GM23338 (cell line): Measurements from ENCODE around the gene NACA2. TPM values are rescaled to one million over a fixed set of nuclear protein-coding genes. Genes with fewer than 3 reads are reported as not detected.

Experiments
- ATAC-seq: fragments of 200-7000 bp; cut with Tn5 transposase; 3 replicates; pipeline ENCODE4 v1.9.1; 2020
- DNase-seq: peaks from one replicate; pipeline ENCODE4 v3.0.0-alpha.2; 2015; ENCODE audit warnings: low spot score
- H2AFZ ChIP-seq: fragments of 200-600 bp; sonication (generic); 2 replicates; pipeline ENCODE4 v1.8.0; 2016; ENCODE audit warnings: antibody characterized with exemption, mild to moderate bottlenecking, moderate library complexity
- H3F3A ChIP-seq: fragments of 200-600 bp; sonication (generic); replicated peaks from 2 replicates; pipeline ENCODE4 v1.8.0; 2017; ENCODE audit warnings: antibody characterized with exemption, mixed run types, low read depth
- H3K27ac ChIP-seq: fragments of 200-600 bp; sonication (generic); 2 replicates; pipeline ENCODE4 v1.6.1; 2016; ENCODE audit warnings: low read depth
- H3K27me3 ChIP-seq: fragments of 200-600 bp; sonication (generic); 2 replicates; pipeline ENCODE4 v1.8.0; 2016; ENCODE audit warnings: mild to moderate bottlenecking, mixed run types, moderate library complexity; ENCODE audit not compliant: insufficient read depth
- H3K36me3 ChIP-seq: fragments of 200-600 bp; sonication (generic); 2 replicates; pipeline ENCODE4 v1.8.0; 2016; ENCODE audit warnings: mild to moderate bottlenecking; ENCODE audit not compliant: insufficient read depth
- H3K4me1 ChIP-seq: fragments of 200-600 bp; sonication (generic); 2 replicates; pipeline ENCODE4 v1.8.0; 2016; ENCODE audit warnings: mild to moderate bottlenecking, moderate library complexity; ENCODE audit not compliant: insufficient read depth
- H3K4me2 ChIP-seq: fragments of 200-600 bp; sonication (generic); 2 replicates; pipeline ENCODE4 v1.7.1; 2017; ENCODE audit warnings: mixed run types
- H3K4me3 ChIP-seq: fragments of 200-600 bp; sonication (generic); 2 replicates; pipeline ENCODE4 v1.6.1; 2016; ENCODE audit warnings: mixed run types
- H3K79me2 ChIP-seq: fragments of 200-600 bp; sonication (generic); replicated peaks from 2 replicates; pipeline ENCODE4 v1.8.0; 2017; ENCODE audit warnings: mild to moderate bottlenecking; ENCODE audit not compliant: insufficient read depth
- H3K9me2 ChIP-seq: fragments of 200-600 bp; sonication (generic); 2 replicates; pipeline ENCODE4 v1.8.0; 2017; ENCODE audit not compliant: insufficient read depth
- H4K20me1 ChIP-seq: fragments of 200-600 bp; sonication (generic); replicated peaks from 2 replicates; pipeline ENCODE4 v1.8.0; 2017; ENCODE audit warnings: mild to moderate bottlenecking; ENCODE audit not compliant: insufficient read depth
- H3K27ac Mint-ChIP-seq: 2 replicates; pipeline ENCODE4 v1.8.0; 2020; ENCODE audit warnings: inconsistent platforms, mild to moderate bottlenecking, moderate library complexity, mixed read lengths
- H3K27me3 Mint-ChIP-seq: 3 replicates; pipeline ENCODE4 v1.8.0; 2022; ENCODE audit warnings: low read depth, mild to moderate bottlenecking, moderate library complexity, mixed read lengths, inconsistent platforms; ENCODE audit not compliant: insufficient read depth, poor library complexity
- H3K36me3 Mint-ChIP-seq: 3 replicates; pipeline ENCODE4 v1.8.0; 2021; ENCODE audit warnings: low read depth, mild to moderate bottlenecking, inconsistent platforms, moderate library complexity, mixed read lengths
- H3K4me1 Mint-ChIP-seq: 3 replicates; pipeline ENCODE4 v1.8.0; 2020; ENCODE audit warnings: mild to moderate bottlenecking, inconsistent platforms, mixed read lengths
- H3K4me3 Mint-ChIP-seq: 3 replicates; pipeline ENCODE4 v1.8.0; 2021; ENCODE audit warnings: moderate library complexity, mild to moderate bottlenecking, inconsistent platforms, mixed read lengths
- H3K9me3 Mint-ChIP-seq: 3 replicates; pipeline ENCODE4 v1.8.0; 2020; ENCODE audit warnings: moderate library complexity, mild to moderate bottlenecking, inconsistent platforms, mixed read lengths
- CREB1 ChIP-seq: fragments of 250-450 bp; sonication (Bioruptor Pico); IDR thresholded peaks from 2 replicates; pipeline ENCODE4 v1.5.0; 2020; ENCODE audit warnings: low read depth, mild to moderate bottlenecking, moderate library complexity
- EZH2phosphoT487 ChIP-seq: fragments of 200-600 bp; sonication (generic); IDR thresholded peaks from one replicate; pipeline ENCODE4 v1.8.1; 2018; ENCODE audit warnings: antibody characterized with exemption; ENCODE audit not compliant: unreplicated experiment
- JUNB ChIP-seq: IDR thresholded peaks from one replicate; pipeline ENCODE4 v1.6.1; 2016; ENCODE audit warnings: antibody characterized with exemption; ENCODE audit not compliant: unreplicated experiment
- NANOG ChIP-seq: IDR thresholded peaks from 2 replicates; pipeline ENCODE4 v1.6.1; 2016; ENCODE audit warnings: antibody characterized with exemption, borderline replicate concordance
- POLR2AphosphoS5 ChIP-seq: IDR thresholded peaks from 2 replicates; pipeline ENCODE4 v1.6.1; 2016; ENCODE audit warnings: antibody characterized with exemption, low read depth
- STAT1 ChIP-seq: IDR thresholded peaks from one replicate; pipeline ENCODE4 v1.6.1; 2016; ENCODE audit warnings: antibody characterized with exemption; ENCODE audit not compliant: unreplicated experiment
- ZNF114 ChIP-seq: fragments of 250-450 bp; sonication (Bioruptor Pico); IDR thresholded peaks from 2 replicates; pipeline ENCODE4 v1.5.0; 2020; ENCODE audit warnings: mild to moderate bottlenecking, moderate library complexity
- ZNF331 ChIP-seq: fragments of 250-450 bp; sonication (Bioruptor Pico); IDR thresholded peaks from 2 replicates; pipeline ENCODE4 v1.5.0; 2020; ENCODE audit warnings: low read depth, mild to moderate bottlenecking, moderate library complexity
- polyA plus RNA-seq: library from polyadenylated mRNA; unstranded; fragments of >200 nt; fragmentation: Nextera tagmentation; extraction: Ambion mirVana; gene quantifications from 2 replicates; pipeline ENCODE4 v1.2.1, GENCODE V29; 2016
- total RNA-seq: library from RNA; depleted of rRNA; stranded (reverse); fragments of >200 nt; shearing (Covaris generic); gene quantifications from 2 replicates; pipeline ENCODE4 v1.2.3, GENCODE V29; 2014
- TF ChIP-seq, protein P1 (sequence below), 2 experiments: fragments of 200-600 bp in 1 of 2; sonication (generic) in 1 of 2; conservative IDR thresholded peaks; 2 replicates each; pipeline versions ENCODE4 v1.5.1 to v1.6.1; 2016 to 2017; ENCODE audit warnings: antibody characterized with exemption in 2 of 2, low read depth in 2 of 2, mild to moderate bottlenecking in 2 of 2, moderate library complexity in 1 of 2
- TF ChIP-seq, protein P2 (sequence below): IDR thresholded peaks from 2 replicates; pipeline ENCODE4 v1.6.1; 2016; ENCODE audit warnings: antibody characterized with exemption
- TF ChIP-seq, protein P3 (sequence below): fragments of 250-450 bp; sonication (Bioruptor Pico); IDR thresholded peaks from 2 replicates; pipeline ENCODE4 v1.5.0; 2020; ENCODE audit warnings: mild to moderate bottlenecking, moderate library complexity

NACA2 gene
- total and polyA plus RNA-seq, 2 experiments from 2014 or later = 0.65 TPM; not detected in 1

DNA sequence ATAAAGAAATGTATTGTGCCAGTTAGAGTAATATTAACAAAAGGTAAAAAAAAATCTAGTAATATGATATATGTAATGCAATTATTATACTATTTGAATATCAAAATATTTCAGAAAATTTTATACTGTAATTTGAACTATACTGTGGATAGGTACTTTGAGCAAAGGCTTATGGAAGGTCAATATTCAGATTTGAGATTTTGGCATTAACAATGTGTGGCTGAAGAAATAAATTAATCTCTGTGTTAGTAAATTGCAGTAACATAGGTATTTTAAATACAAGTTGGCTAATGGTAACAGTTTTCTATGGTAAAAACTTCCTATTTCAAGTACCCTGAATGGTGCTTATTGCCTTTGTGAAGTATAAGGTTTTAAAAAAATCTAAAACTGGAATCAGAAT lies 23.2 kb upstream of the NACA2 start (continued):
- TF ChIP-seq ZNF114 (no peak), JUNB (no peak), NANOG (no peak), CREB1 (no peak)
- TF ChIP-seq, protein P1, sequence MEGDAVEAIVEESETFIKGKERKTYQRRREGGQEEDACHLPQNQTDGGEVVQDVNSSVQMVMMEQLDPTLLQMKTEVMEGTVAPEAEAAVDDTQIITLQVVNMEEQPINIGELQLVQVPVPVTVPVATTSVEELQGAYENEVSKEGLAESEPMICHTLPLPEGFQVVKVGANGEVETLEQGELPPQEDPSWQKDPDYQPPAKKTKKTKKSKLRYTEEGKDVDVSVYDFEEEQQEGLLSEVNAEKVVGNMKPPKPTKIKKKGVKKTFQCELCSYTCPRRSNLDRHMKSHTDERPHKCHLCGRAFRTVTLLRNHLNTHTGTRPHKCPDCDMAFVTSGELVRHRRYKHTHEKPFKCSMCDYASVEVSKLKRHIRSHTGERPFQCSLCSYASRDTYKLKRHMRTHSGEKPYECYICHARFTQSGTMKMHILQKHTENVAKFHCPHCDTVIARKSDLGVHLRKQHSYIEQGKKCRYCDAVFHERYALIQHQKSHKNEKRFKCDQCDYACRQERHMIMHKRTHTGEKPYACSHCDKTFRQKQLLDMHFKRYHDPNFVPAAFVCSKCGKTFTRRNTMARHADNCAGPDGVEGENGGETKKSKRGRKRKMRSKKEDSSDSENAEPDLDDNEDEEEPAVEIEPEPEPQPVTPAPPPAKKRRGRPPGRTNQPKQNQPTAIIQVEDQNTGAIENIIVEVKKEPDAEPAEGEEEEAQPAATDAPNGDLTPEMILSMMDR (conservative IDR thresholded peaks at IDR 0.05; ENCODE audit: low read depth in 2 of 2) = no peak
- TF ChIP-seq, protein P2, sequence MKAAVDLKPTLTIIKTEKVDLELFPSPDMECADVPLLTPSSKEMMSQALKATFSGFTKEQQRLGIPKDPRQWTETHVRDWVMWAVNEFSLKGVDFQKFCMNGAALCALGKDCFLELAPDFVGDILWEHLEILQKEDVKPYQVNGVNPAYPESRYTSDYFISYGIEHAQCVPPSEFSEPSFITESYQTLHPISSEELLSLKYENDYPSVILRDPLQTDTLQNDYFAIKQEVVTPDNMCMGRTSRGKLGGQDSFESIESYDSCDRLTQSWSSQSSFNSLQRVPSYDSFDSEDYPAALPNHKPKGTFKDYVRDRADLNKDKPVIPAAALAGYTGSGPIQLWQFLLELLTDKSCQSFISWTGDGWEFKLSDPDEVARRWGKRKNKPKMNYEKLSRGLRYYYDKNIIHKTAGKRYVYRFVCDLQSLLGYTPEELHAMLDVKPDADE = no peak

DNA sequence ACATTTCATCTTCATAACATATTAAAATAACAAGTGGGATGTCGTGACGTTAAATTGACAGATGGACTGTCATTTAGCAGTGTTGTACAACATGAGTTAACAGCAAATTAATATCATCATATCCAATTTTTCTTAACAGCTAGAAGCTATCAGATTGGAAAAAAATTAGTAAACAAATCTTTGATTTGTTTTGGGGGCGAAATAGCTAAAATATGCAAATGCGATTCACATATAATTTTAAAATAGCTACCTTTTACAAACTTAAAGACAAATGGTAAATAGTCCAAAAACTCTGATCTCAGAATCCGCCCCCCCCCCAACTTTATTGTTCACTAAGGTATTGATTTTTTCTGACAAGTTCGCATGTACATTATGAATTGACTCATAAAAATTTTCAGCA lies 20.3 kb upstream of the NACA2 start:
- H3K4me2 ChIP-seq = no peak overlapping the region
- no peaks in the 10 kb centered on the region for H3K9me2 ChIP-seq
- no peak for DNase-seq
- Mint-ChIP-seq H3K27ac (no peak overlapping the region), H3K9me3 (peaks cover 7% of the 10 kb centered on the region; the same call in 2 of the 3 replicates), H3K4me1 (peaks cover 9% of the 10 kb centered on the region), H3K36me3 (peaks cover 9% of the 10 kb centered on the region; the same call in 2 of the 3 replicates), H3K4me3 (no peak overlapping the region), H3K27me3 (no peaks in the 10 kb centered on the region)
- H3F3A ChIP-seq = no peaks in the 10 kb centered on the region
- H3K4me1 ChIP-seq = no peaks in the 10 kb centered on the region
- H3K27me3 ChIP-seq = no peaks in the 10 kb centered on the region
- H3K79me2 ChIP-seq = no peaks in the 10 kb centered on the region
- H3K36me3 ChIP-seq = no peaks in the 10 kb centered on the region
- TF ChIP-seq STAT1 = no peak
- TF ChIP-seq, protein P3, sequence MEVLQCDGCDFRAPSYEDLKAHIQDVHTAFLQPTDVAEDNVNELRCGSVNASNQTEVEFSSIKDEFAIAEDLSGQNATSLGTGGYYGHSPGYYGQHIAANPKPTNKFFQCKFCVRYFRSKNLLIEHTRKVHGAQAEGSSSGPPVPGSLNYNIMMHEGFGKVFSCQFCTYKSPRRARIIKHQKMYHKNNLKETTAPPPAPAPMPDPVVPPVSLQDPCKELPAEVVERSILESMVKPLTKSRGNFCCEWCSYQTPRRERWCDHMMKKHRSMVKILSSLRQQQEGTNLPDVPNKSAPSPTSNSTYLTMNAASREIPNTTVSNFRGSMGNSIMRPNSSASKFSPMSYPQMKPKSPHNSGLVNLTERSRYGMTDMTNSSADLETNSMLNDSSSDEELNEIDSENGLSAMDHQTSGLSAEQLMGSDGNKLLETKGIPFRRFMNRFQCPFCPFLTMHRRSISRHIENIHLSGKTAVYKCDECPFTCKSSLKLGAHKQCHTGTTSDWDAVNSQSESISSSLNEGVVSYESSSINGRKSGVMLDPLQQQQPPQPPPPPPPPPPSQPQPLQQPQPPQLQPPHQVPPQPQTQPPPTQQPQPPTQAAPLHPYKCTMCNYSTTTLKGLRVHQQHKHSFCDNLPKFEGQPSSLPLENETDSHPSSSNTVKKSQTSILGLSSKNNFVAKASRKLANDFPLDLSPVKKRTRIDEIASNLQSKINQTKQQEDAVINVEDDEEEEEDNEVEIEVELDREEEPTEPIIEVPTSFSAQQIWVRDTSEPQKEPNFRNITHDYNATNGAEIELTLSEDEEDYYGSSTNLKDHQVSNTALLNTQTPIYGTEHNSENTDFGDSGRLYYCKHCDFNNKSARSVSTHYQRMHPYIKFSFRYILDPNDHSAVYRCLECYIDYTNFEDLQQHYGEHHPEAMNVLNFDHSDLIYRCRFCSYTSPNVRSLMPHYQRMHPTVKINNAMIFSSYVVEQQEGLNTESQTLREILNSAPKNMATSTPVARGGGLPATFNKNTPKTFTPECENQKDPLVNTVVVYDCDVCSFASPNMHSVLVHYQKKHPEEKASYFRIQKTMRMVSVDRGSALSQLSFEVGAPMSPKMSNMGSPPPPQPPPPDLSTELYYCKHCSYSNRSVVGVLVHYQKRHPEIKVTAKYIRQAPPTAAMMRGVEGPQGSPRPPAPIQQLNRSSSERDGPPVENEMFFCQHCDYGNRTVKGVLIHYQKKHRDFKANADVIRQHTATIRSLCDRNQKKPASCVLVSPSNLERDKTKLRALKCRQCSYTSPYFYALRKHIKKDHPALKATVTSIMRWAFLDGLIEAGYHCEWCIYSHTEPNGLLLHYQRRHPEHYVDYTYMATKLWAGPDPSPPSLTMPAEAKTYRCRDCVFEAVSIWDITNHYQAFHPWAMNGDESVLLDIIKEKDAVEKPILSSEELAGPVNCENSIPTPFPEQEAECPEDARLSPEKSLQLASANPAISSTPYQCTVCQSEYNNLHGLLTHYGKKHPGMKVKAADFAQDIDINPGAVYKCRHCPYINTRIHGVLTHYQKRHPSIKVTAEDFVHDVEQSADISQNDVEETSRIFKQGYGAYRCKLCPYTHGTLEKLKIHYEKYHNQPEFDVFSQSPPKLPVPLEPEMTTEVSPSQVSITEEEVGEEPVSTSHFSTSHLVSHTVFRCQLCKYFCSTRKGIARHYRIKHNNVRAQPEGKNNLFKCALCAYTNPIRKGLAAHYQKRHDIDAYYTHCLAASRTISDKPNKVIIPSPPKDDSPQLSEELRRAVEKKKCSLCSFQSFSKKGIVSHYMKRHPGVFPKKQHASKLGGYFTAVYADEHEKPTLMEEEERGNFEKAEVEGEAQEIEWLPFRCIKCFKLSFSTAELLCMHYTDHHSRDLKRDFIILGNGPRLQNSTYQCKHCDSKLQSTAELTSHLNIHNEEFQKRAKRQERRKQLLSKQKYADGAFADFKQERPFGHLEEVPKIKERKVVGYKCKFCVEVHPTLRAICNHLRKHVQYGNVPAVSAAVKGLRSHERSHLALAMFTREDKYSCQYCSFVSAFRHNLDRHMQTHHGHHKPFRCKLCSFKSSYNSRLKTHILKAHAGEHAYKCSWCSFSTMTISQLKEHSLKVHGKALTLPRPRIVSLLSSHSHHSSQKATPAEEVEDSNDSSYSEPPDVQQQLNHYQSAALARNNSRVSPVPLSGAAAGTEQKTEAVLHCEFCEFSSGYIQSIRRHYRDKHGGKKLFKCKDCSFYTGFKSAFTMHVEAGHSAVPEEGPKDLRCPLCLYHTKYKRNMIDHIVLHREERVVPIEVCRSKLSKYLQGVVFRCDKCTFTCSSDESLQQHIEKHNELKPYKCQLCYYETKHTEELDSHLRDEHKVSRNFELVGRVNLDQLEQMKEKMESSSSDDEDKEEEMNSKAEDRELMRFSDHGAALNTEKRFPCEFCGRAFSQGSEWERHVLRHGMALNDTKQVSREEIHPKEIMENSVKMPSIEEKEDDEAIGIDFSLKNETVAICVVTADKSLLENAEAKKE (CRISPR knock-in tag) = no peak
- TF ChIP-seq POLR2AphosphoS5 = no peak
- no peak for TF ChIP-seq EZH2phosphoT487
- no peak for TF ChIP-seq ZNF331 (CRISPR knock-in tag)
- no peak for TF ChIP-seq NANOG
- no peak for TF ChIP-seq CREB1
- TF ChIP-seq JUNB = no peak
- TF ChIP-seq, protein P1 (conservative IDR thresholded peaks at IDR 0.05; ENCODE audit: low read depth in 2 of 2) = no peak
- H4K20me1 ChIP-seq = no peaks in the 10 kb centered on the region
- H3K27ac ChIP-seq = no peak overlapping the region
- H3K4me3 ChIP-seq = no peak overlapping the region
- H2AFZ ChIP-seq = no peak overlapping the region
- no peak for ATAC-seq
